IMR-90 (cell line): Measurements from ENCODE around the gene C5. TPM values are rescaled to one million over a fixed set of nuclear protein-coding genes. Genes with fewer than 3 reads are reported as not detected.
"Not testable (repeated sequence)": the region's sequence is repeated elsewhere in the genome, so short reads cannot be mapped to it uniquely, and the experiment has no call there.

Source experiments
- ATAC-seq: fragments of 200-7000 bp; cut with Tn5 transposase; 2 replicates; pipeline ENCODE4 v1.9.1; 2020; ENCODE audit warnings: low read depth, mild to moderate bottlenecking, moderate library complexity
- BruUV-seq: library from RNA; stranded (reverse); fragments of 400-500 nt; replicated peaks from 2 replicates; lab custom pipeline; 2021; lab: Mats Ljungman, UMichigan
- CTCF ChIA-PET: fragments of 300-600 bp; formaldehyde crosslinking; extraction: SDS; loops from one replicate; lab custom pipeline; 2021; ENCODE audit warnings: antibody characterized with exemption; lab: Yijun Ruan, JAX
- POLR2A ChIA-PET: fragments of 300-600 bp; sonication (Branson Sonifier 250); formaldehyde crosslinking; loops from one replicate; lab custom pipeline; 2022; ENCODE audit warnings: antibody characterized with exemption; ENCODE audit not compliant: unreplicated experiment; lab: Charles Lee
- DNase-seq: peaks from one replicate; pipeline ENCODE4 v3.0.0; 2013
- H2AFZ ChIP-seq: replicated peaks from 2 replicates; pipeline ENCODE3; 2013; ENCODE audit warnings: low read length, mild to moderate bottlenecking; ENCODE audit not compliant: poor library complexity
- H2AK5ac ChIP-seq: 2 replicates; pipeline ENCODE4 v1.6.1; 2013; ENCODE audit warnings: low read depth, low read length, inconsistent platforms
- H2AK9ac ChIP-seq: replicated peaks from 2 replicates; pipeline ENCODE3; 2013; ENCODE audit warnings: mild to moderate bottlenecking, low read depth, low read length, moderate library complexity; ENCODE audit not compliant: poor library complexity
- H2BK120ac ChIP-seq: 2 replicates; pipeline ENCODE4 v1.6.1; 2013; ENCODE audit warnings: low read depth, low read length, inconsistent platforms
- H2BK15ac ChIP-seq: 3 replicates; pipeline ENCODE4 v1.6.1; 2013; ENCODE audit warnings: low read depth, low read length, inconsistent platforms
- H2BK20ac ChIP-seq: 2 replicates; pipeline ENCODE4 v1.6.1; 2013; ENCODE audit warnings: low read depth, mild to moderate bottlenecking, inconsistent platforms, low read length, moderate library complexity
- H2BK5ac ChIP-seq: 2 replicates; pipeline ENCODE4 v1.6.1; 2013; ENCODE audit warnings: mild to moderate bottlenecking, low read depth, low read length, inconsistent platforms; ENCODE audit not compliant: poor library complexity, severe bottlenecking
- H3K14ac ChIP-seq: replicated peaks from 2 replicates; pipeline ENCODE4 v1.6.1; 2013; ENCODE audit warnings: low read depth, low read length, inconsistent platforms
- H3K18ac ChIP-seq: 2 replicates; pipeline ENCODE4 v1.6.1; 2013; ENCODE audit warnings: low read depth, low read length, control low read depth
- H3K23ac ChIP-seq: 2 replicates; pipeline ENCODE4 v1.6.1; 2013; ENCODE audit warnings: low read depth, low read length, inconsistent platforms
- H3K27ac ChIP-seq: 2 replicates; pipeline ENCODE4 v1.5.1; 2013; ENCODE audit warnings: mild to moderate bottlenecking, control low read depth, low read length; ENCODE audit not compliant: insufficient read depth
- H3K27me3 ChIP-seq: 2 replicates; pipeline ENCODE4 v1.6.1; 2013; ENCODE audit warnings: low read length; ENCODE audit not compliant: control insufficient read depth, insufficient read depth
- H3K36me3 ChIP-seq: 2 replicates; pipeline ENCODE4 v1.6.1; 2013; ENCODE audit warnings: low read length, mixed read lengths; ENCODE audit not compliant: control insufficient read depth, insufficient read depth
- H3K4ac ChIP-seq: 2 replicates; pipeline ENCODE4 v1.6.1; 2013; ENCODE audit warnings: low read depth, low read length, inconsistent platforms
- H3K4me1 ChIP-seq: 2 replicates; pipeline ENCODE4 v1.6.1; 2013; ENCODE audit warnings: low read length, mixed read lengths; ENCODE audit not compliant: control insufficient read depth, insufficient read depth
- H3K4me2 ChIP-seq: 2 replicates; pipeline ENCODE4 v1.6.1; 2013; ENCODE audit warnings: low read depth, mild to moderate bottlenecking, control low read depth, low read length, moderate library complexity
- H3K4me3 ChIP-seq: 2 replicates; pipeline ENCODE4 v1.5.1; 2013; ENCODE audit warnings: low read depth, mild to moderate bottlenecking, control low read depth, low read length, moderate library complexity; ENCODE audit not compliant: insufficient read depth
- H3K56ac ChIP-seq: 2 replicates; pipeline ENCODE4 v1.6.1; 2013; ENCODE audit warnings: low read length, inconsistent platforms; ENCODE audit not compliant: insufficient read depth; ENCODE audit errors: extremely low read depth
- H3K79me1 ChIP-seq, 2 experiments: 2 replicates each; pipeline ENCODE4 v1.6.1; 2013; ENCODE audit warnings: low read length in 2 of 2, inconsistent platforms in 1 of 2, low read depth in 1 of 2
- H3K9ac ChIP-seq: 2 replicates; pipeline ENCODE4 v1.6.1; 2013; ENCODE audit warnings: low read depth, low read length, control low read depth
- H3K9me1 ChIP-seq: 2 replicates; pipeline ENCODE4 v1.6.1; 2013; ENCODE audit warnings: low read length, inconsistent platforms; ENCODE audit not compliant: insufficient read depth
- H3K9me3 ChIP-seq: 2 replicates; pipeline ENCODE4 v1.6.1; 2013; ENCODE audit warnings: low read length; ENCODE audit not compliant: control insufficient read depth, insufficient read depth
- H4K20me1 ChIP-seq: 2 replicates; pipeline ENCODE4 v1.6.1; 2013; ENCODE audit warnings: low read length, inconsistent platforms; ENCODE audit not compliant: insufficient read depth
- H4K5ac ChIP-seq: 2 replicates; pipeline ENCODE4 v1.6.1; 2013; ENCODE audit warnings: mild to moderate bottlenecking, low read depth, low read length, control low read depth
- H4K8ac ChIP-seq, 2 experiments: 2 replicates each; pipeline ENCODE4 v1.6.1; 2013; ENCODE audit warnings: low read depth in 2 of 2, low read length in 2 of 2, control low read depth in 1 of 2, inconsistent platforms in 1 of 2
- H4K91ac ChIP-seq: 2 replicates; pipeline ENCODE4 v1.6.1; 2013; ENCODE audit warnings: low read depth, low read length, inconsistent platforms; ENCODE audit not compliant: insufficient read depth
- WGBS, 2 experiments: methylation state at CpG; one replicate each; pipeline versions ENCODE4 v1.1.5 to v1.1.7; 2013; ENCODE audit warnings: missing lambda C conversion rate in 2 of 2; ENCODE audit not compliant: insufficient read length in 1 of 2; ENCODE audit errors: extremely low coverage in 2 of 2; 5-methylcytosine and 5-hydroxymethylcytosine counted together
- dilution Hi-C: fragments of 300-500 bp; cut with HindIII; formaldehyde crosslinking; loops from one replicate; pipeline ENCODE4 v1.14.3; 2018; ENCODE audit warnings: low sequenced_read_pairs; ENCODE audit not compliant: unreplicated experiment
- in situ Hi-C: fragments of 300-500 bp; cut with MboI; formaldehyde crosslinking; loops from 3 replicates; pipeline ENCODE4 v1.14.3; 2019; ENCODE audit warnings: low sequenced_read_pairs, inconsistent platforms, mixed read lengths
- intact Hi-C: fragments of 100-400 bp; cut with micrococcal nuclease; formaldehyde crosslinking; loops from 2 replicates; pipeline ENCODE4 v1.10.0; 2022
- polyA plus RNA-seq, 3 experiments: library from polyadenylated mRNA; depleted of rRNA; stranded (reverse); fragments of >200 nt; gene quantifications; 2 replicates each; pipeline ENCODE4 v1.2.3, GENCODE V29; 2012; ENCODE audit warnings: low replicate concordance in 1 of 3
- total RNA-seq: library from RNA; depleted of rRNA; stranded (reverse); fragments of >200 nt; gene quantifications from 2 replicates; pipeline ENCODE4 v1.2.3, GENCODE V29; 2012

Gene C5
- total and polyA plus RNA-seq, 2 of the 4 experiments (the other 2 are of a cell fraction), result 1.5 to 2.3 TPM

GRCh38 chr9:120971471-120971870, 78.6 kb downstream of the C5 start:
- H2AK9ac ChIP-seq, H3K4me2 ChIP-seq, POLR2A ChIA-PET, ATAC-seq, H3K9ac ChIP-seq, H3K56ac ChIP-seq, H3K4ac ChIP-seq, H4K8ac ChIP-seq, H2BK120ac ChIP-seq, H2BK5ac ChIP-seq, H3K9me3 ChIP-seq, H2AK5ac ChIP-seq, H2BK20ac ChIP-seq, H3K23ac ChIP-seq, dilution Hi-C loops, BruUV-seq, H4K5ac ChIP-seq, H2AFZ ChIP-seq, H4K20me1 ChIP-seq, H3K18ac ChIP-seq, H3K27me3 ChIP-seq, H3K36me3 ChIP-seq, H4K91ac ChIP-seq, H3K14ac ChIP-seq, DNase-seq, CTCF ChIA-PET, H3K4me1 ChIP-seq, H3K9me1 ChIP-seq, H3K4me3 ChIP-seq, H3K79me1 ChIP-seq, in situ Hi-C loops, H2BK15ac ChIP-seq, H3K27ac ChIP-seq: not testable (repeated sequence)
- 100% methylated on average over 1 of the region's 9 CpGs; no CpG with 5 or more reads in 1 of the 2 experiments for WGBS, 2 experiments
- intact Hi-C loops, result loop anchor here (5.0 kb wide), 1 partner anchor 214 kb away; no protein-coding TSS in a partner anchor
